HepG2 (cell line): ENCODE measurements around the gene PSKH1. TPM values are rescaled to one million over a fixed set of nuclear protein-coding genes. Genes with fewer than 3 reads are reported as not detected.

Experiments
- ATAC-seq: fragments of 200-7000 bp; cut with Tn5 transposase; 3 replicates; pipeline ENCODE4 v1.9.1; 2020; ENCODE audit warnings: mild to moderate bottlenecking, moderate library complexity
- BruUV-seq: library from RNA; stranded (reverse); fragments of 400-500 nt; replicated peaks from 2 replicates; lab custom pipeline; 2021; lab: Mats Ljungman, UMichigan
- CTCF ChIA-PET: fragments of 300-600 bp; formaldehyde crosslinking; extraction: SDS; loops from one replicate; lab custom pipeline; 2021; ENCODE audit warnings: low total read pairs, inconsistent platforms, low intra/inter-chr PET ratio; lab: Yijun Ruan, JAX
- POLR2A ChIA-PET: fragments of 350-600 bp; sonication (Branson Sonifier 250); formaldehyde crosslinking; loops from one replicate; lab custom pipeline; 2020; ENCODE audit warnings: antibody characterized with exemption, inconsistent platforms; lab: Yijun Ruan, JAX
- DNase-seq: peaks from one replicate; pipeline ENCODE4 v3.0.0-alpha.2; 2015; ENCODE audit warnings: low spot score
- FAIRE-seq: peaks from 3 replicates; lab custom pipeline; 2011; peaks lifted over from hg19 to GRCh38; lab: Jason Lieb, UNC
- H2AFZ ChIP-seq: one replicate; pipeline ENCODE4 v1.6.1; 2011; ENCODE audit warnings: low read length, inconsistent platforms
- H3K27ac ChIP-seq: fragments of 300-600 bp; 3 replicates; pipeline ENCODE4 v1.8.0; 2011; ENCODE audit warnings: mixed run types, mild to moderate bottlenecking, mixed read lengths, low read length, inconsistent platforms; ENCODE audit not compliant: insufficient read depth; ENCODE audit errors: extremely low read length
- H3K27me3 ChIP-seq, 2 experiments: fragments of 200-600 bp in 1 of 2; 2 replicates in 1 of 2; 3 replicates in 1 of 2; pipeline versions ENCODE4 v1.6.0 to v1.8.0; 2011; ENCODE audit warnings: low read length in 2 of 2, mild to moderate bottlenecking in 2 of 2, moderate library complexity in 2 of 2, inconsistent platforms in 1 of 2; ENCODE audit not compliant: insufficient read depth in 2 of 2, control insufficient read depth in 1 of 2
- H3K36me3 ChIP-seq, 2 experiments: fragments of 200-600 bp in 1 of 2; replicated peaks in 1 of 2; 2 replicates in 1 of 2; 3 replicates in 1 of 2; pipeline versions ENCODE4 v1.5.1 to v1.8.0; 2011; ENCODE audit warnings: low read length in 2 of 2, inconsistent platforms in 1 of 2; ENCODE audit not compliant: insufficient read depth in 2 of 2, control insufficient read depth in 1 of 2
- H3K4me1 ChIP-seq: 2 replicates; pipeline ENCODE4 v1.5.1; 2012; ENCODE audit warnings: low read length, inconsistent platforms; ENCODE audit not compliant: insufficient read depth
- H3K4me2 ChIP-seq: 2 replicates; pipeline ENCODE4 v1.6.0; 2011; ENCODE audit warnings: low read depth, low read length, inconsistent platforms
- H3K4me3 ChIP-seq, 3 experiments: fragments of 200-600 bp in 1 of 3; sonication (generic), shearing (Covaris generic) in 1 of 3; replicated peaks in 1 of 3; 2 replicates each; pipeline ENCODE4 v1.5.1; 2011 to 2016; ENCODE audit warnings: low read length in 3 of 3, inconsistent platforms in 2 of 3, low read depth in 2 of 3, mild to moderate bottlenecking in 2 of 3, control low read depth in 1 of 3, mixed read lengths in 1 of 3; ENCODE audit not compliant: insufficient read depth in 1 of 3
- H3K79me2 ChIP-seq: one replicate; pipeline ENCODE4 v1.6.1; 2011; ENCODE audit warnings: low read length, inconsistent platforms; ENCODE audit not compliant: insufficient read depth
- H3K9ac ChIP-seq: 2 replicates; pipeline ENCODE4 v1.6.0; 2011; ENCODE audit warnings: mild to moderate bottlenecking, low read depth, low read length, inconsistent platforms; ENCODE audit not compliant: insufficient read depth
- H3K9me3 ChIP-seq: 2 replicates; pipeline ENCODE4 v1.5.1; 2012; ENCODE audit warnings: mild to moderate bottlenecking, low read length
- H4K20me1 ChIP-seq: 2 replicates; pipeline ENCODE4 v1.6.0; 2011; ENCODE audit warnings: inconsistent platforms, mild to moderate bottlenecking, low read length, moderate library complexity; ENCODE audit not compliant: insufficient read depth
- FOXK2 ChIP-seq: fragments of 450-650 bp; IDR thresholded peaks from 2 replicates; pipeline ENCODE4 v1.6.1; 2016
- ZFP41 ChIP-seq: sonication (generic); formaldehyde crosslinking; IDR thresholded peaks from 2 replicates; pipeline ENCODE4 v1.4.0; 2020; ENCODE audit warnings: mild to moderate bottlenecking, missing genetic modification reagents, borderline replicate concordance
- ZNF468 ChIP-seq: sonication (generic); formaldehyde crosslinking; IDR thresholded peaks from 2 replicates; pipeline ENCODE4 v1.8.0; 2022; ENCODE audit warnings: mild to moderate bottlenecking, moderate library complexity, missing genetic modification reagents
- ZNF841 ChIP-seq: sonication (generic); formaldehyde crosslinking; IDR thresholded peaks from 2 replicates; pipeline ENCODE4 v1.8.1; 2023; ENCODE audit warnings: missing genetic modification reagents, borderline replicate concordance
- WGBS: methylation state at CpG from one replicate; pipeline ENCODE4 v1.1.6; 2017; ENCODE audit warnings: low lambda C conversion rate; 5-methylcytosine and 5-hydroxymethylcytosine counted together
- in situ Hi-C: cut with HindIII; loops from 2 replicates; pipeline ENCODE4 v1.10.0; 2017; ENCODE audit warnings: low pct_unique_long_range_greater_than_20kb; ENCODE audit not compliant: extremely low pct_ligation_motif_present
- intact Hi-C: fragments of 100-400 bp; cut with micrococcal nuclease; formaldehyde crosslinking; loops from one replicate; pipeline ENCODE4 v1.10.0; 2022; ENCODE audit not compliant: unreplicated experiment
- polyA plus RNA-seq, 8 experiments: library from polyadenylated mRNA; depleted of rRNA in 3 of 8; stranded (reverse) in 7 of 8; unstranded in 1 of 8; fragments of >200 nt; fragmentation: Illumina TruSeq in 4 of 8; extraction: Trizol in 4 of 8; gene quantifications; 2 replicates each; pipeline versions ENCODE4 v1.2.1 to v1.2.3, GENCODE V29; 2011 to 2016; ENCODE audit warnings: low read depth in 4 of 8, missing spikeins in 1 of 8, mixed read lengths in 1 of 8; ENCODE audit not compliant: insufficient read depth in 1 of 8
- total RNA-seq, 5 experiments: library from RNA; depleted of rRNA; stranded (reverse); fragments of >200 nt; fragmentation: Illumina TruSeq; extraction: Trizol; gene quantifications; 2 replicates each; pipeline ENCODE4 v1.2.3, GENCODE V29; 2016; ENCODE audit warnings: low read depth in 1 of 5
- TF ChIP-seq, protein P1 (sequence below): sonication (generic); formaldehyde crosslinking; IDR thresholded peaks from 2 replicates; pipeline ENCODE4 v1.5.0; 2020; ENCODE audit warnings: mild to moderate bottlenecking, missing genetic modification reagents

PSKH1 gene
- total and polyA plus RNA-seq, 2 of the 13 experiments (the other 11 are each of a cell fraction or from before 2014, with no cell fraction given), result 8.4 to 19.1 TPM

GRCh38 chr16:67846063-67846319 lies 47.1 kb upstream of the PSKH1 start:
- CTCF ChIA-PET, result interaction anchor here (1.5 kb wide), 1 partner anchor 29 kb away, joined by 5 read pairs; no protein-coding TSS in a partner anchor
- peak overlapping the region; percentile 88 for H3K27ac ChIP-seq
- no peak for ATAC-seq

More at GRCh38 chr16:67846063-67846319, 47.1 kb upstream of the PSKH1 start:
- TSS peak; percentile 77 for BruUV-seq
- POLR2A ChIA-PET, result interaction anchor here (0.6 to 6.2 kb wide), 23 partner anchors 9 to 388 kb away, joined by 3 to 47 read pairs (median 4); partner anchors contain the start of genes ACD, C16orf86, EDC4 and ENKD1
- no peaks in the 10 kb centered on the region for H3K9me3 ChIP-seq
- H3K36me3 ChIP-seq, result peaks cover 0 to 4% of the 10 kb centered on the region in 2 experiments; a peak in 3 of 5 replicates
- FAIRE-seq (no peak), DNase-seq (no peak)
- no peak for TF ChIP-seq FOXK2
- TF ChIP-seq ZNF468 (CRISPR knock-in tag), result 0 out of 2 replicates have a peak, but pooled peaks have one; percentile 32
- TF ChIP-seq, protein P1, sequence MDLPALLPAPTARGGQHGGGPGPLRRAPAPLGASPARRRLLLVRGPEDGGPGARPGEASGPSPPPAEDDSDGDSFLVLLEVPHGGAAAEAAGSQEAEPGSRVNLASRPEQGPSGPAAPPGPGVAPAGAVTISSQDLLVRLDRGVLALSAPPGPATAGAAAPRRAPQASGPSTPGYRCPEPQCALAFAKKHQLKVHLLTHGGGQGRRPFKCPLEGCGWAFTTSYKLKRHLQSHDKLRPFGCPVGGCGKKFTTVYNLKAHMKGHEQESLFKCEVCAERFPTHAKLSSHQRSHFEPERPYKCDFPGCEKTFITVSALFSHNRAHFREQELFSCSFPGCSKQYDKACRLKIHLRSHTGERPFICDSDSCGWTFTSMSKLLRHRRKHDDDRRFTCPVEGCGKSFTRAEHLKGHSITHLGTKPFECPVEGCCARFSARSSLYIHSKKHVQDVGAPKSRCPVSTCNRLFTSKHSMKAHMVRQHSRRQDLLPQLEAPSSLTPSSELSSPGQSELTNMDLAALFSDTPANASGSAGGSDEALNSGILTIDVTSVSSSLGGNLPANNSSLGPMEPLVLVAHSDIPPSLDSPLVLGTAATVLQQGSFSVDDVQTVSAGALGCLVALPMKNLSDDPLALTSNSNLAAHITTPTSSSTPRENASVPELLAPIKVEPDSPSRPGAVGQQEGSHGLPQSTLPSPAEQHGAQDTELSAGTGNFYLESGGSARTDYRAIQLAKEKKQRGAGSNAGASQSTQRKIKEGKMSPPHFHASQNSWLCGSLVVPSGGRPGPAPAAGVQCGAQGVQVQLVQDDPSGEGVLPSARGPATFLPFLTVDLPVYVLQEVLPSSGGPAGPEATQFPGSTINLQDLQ, result 0 out of 2 replicates have a peak, but pooled peaks have one; percentile 25
- no peak for TF ChIP-seq ZNF841
- 0 out of 2 replicates have a peak, but pooled peaks have one; percentile 6 for TF ChIP-seq ZFP41
- in situ Hi-C loops, result no loop called here
- peaks cover 50% of the 10 kb centered on the region for H3K4me1 ChIP-seq
- WGBS, result 13% methylated on average over 2 of the region's 2 CpGs
- H3K27me3 ChIP-seq, result no peaks in the 10 kb centered on the region; a peak in 1 of 5 replicates
- intact Hi-C loops, result loop anchor here (1.0 kb wide), 2 partner anchors 11 to 30 kb away; no protein-coding TSS in a partner anchor
- H3K4me3 ChIP-seq, result peak overlapping the region; percentile 97 to 99 (median 97)
- H2AFZ ChIP-seq, result no peak overlapping the region
- H3K79me2 ChIP-seq, result peaks cover 68% of the 10 kb centered on the region
- peak overlapping the region; percentile 99 for H3K9ac ChIP-seq
- peaks cover 38% of the 10 kb centered on the region for H4K20me1 ChIP-seq
- H3K4me2 ChIP-seq, result peak overlapping the region; percentile 89
